Measurements from ENCODE around the gene FOXP1.
"Not testable (repeated sequence)": the region's sequence is repeated elsewhere in the genome, so short reads cannot be mapped to it uniquely, and the experiment has no call there.

The FOXP1 gene

GRCh38 chr3:71330505-71330904 lies 253.0 kb downstream of the FOXP1 start:
- no peak for DNase-seq (ENCODE audit: low read depth)

GRCh38 chr3:71329817-71330216 lies 253.7 kb downstream of the FOXP1 start:
- no peak for DNase-seq (ENCODE audit: low read depth)

- no peak for DNase-seq (ENCODE audit: low read depth)
These were observed 254.6 kb downstream of the FOXP1 start for GRCh38 chr3:71328926-71329325.

GRCh38 chr3:71327936-71328335 lies 255.6 kb downstream of the FOXP1 start:
- no peak for DNase-seq (ENCODE audit: low read depth)

- DNase-seq (ENCODE audit: low read depth), result no peak
These were observed 257.8 kb downstream of the FOXP1 start for GRCh38 chr3:71325715-71326114.

- DNase-seq (ENCODE audit: low read depth), result not testable (repeated sequence)
These were observed 259.3 kb downstream of the FOXP1 start for GRCh38 chr3:71324224-71324623.

- no peak for DNase-seq (ENCODE audit: low read depth)
These were observed 260.0 kb downstream of the FOXP1 start for GRCh38 chr3:71323558-71323957.

- no peak for DNase-seq (ENCODE audit: low read depth)
These were observed 261.4 kb downstream of the FOXP1 start for GRCh38 chr3:71322154-71322553.

- DNase-seq (ENCODE audit: low read depth), result no peak
These were observed 263.8 kb downstream of the FOXP1 start for GRCh38 chr3:71319771-71320170.

- no peak for DNase-seq (ENCODE audit: low read depth)
These were observed 265.1 kb downstream of the FOXP1 start for GRCh38 chr3:71318458-71318827.

GRCh38 chr3:71317749-71318457 lies 265.6 kb downstream of the FOXP1 start:
- DNase-seq (ENCODE audit: low read depth), result no peak

GRCh38 chr3:71317140-71317539 lies 266.4 kb downstream of the FOXP1 start:
- DNase-seq (ENCODE audit: low read depth), result no peak

- DNase-seq (ENCODE audit: low read depth), result no peak
These were observed 267.3 kb downstream of the FOXP1 start for GRCh38 chr3:71316066-71316777.

- no peak for DNase-seq (ENCODE audit: low read depth)
These were observed 268.1 kb downstream of the FOXP1 start for GRCh38 chr3:71315431-71315830.

GRCh38 chr3:71313844-71314243 lies 269.7 kb downstream of the FOXP1 start:
- no peak for DNase-seq (ENCODE audit: low read depth)

GRCh38 chr3:71312461-71312860 lies 271.1 kb downstream of the FOXP1 start:
- no peak for DNase-seq (ENCODE audit: low read depth)

- no peak for DNase-seq (ENCODE audit: low read depth)
These were observed 271.9 kb downstream of the FOXP1 start for GRCh38 chr3:71311661-71312046.

- DNase-seq (ENCODE audit: low read depth), result no peak
These were observed 272.4 kb downstream of the FOXP1 start for GRCh38 chr3:71310980-71311660.

GRCh38 chr3:71310359-71310979 lies 273.1 kb downstream of the FOXP1 start:
- DNase-seq (ENCODE audit: low read depth), result no peak

GRCh38 chr3:71309886-71310285 lies 273.6 kb downstream of the FOXP1 start:
- DNase-seq (ENCODE audit: low read depth), result no peak

- no peak for DNase-seq (ENCODE audit: low read depth)
These were observed 274.2 kb downstream of the FOXP1 start for GRCh38 chr3:71309342-71309741.

GRCh38 chr3:71308836-71309235 lies 274.7 kb downstream of the FOXP1 start:
- DNase-seq (ENCODE audit: low read depth), result no peak
